ENCODE results near the gene MRPS25. TPM values are rescaled to one million over a fixed set of nuclear protein-coding genes. Genes with fewer than 3 reads are reported as not detected.

MRPS25 gene
- total RNA-seq, 1 donor from 2014 or later, result 141 TPM

DNA sequence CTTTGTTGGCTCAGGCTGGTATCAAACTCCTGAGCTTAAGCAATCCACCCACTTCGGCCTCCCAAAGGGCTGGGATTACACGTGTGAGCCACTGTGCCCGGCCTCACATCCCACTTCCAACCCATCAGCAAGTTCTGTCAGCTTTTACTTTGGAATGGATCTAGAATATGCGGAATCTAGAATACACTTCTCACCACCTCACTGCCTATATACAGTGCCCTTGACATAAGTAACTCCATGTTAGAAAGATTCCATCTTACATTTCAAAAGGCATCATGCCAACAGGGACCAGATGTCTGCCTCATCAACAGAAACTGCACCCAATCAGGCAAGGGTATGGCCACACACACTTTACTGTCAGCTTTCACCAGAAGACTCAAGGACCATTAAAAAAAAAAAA is 43.8 kb upstream of the MRPS25 start:
- TF ChIP-seq, protein P1, sequence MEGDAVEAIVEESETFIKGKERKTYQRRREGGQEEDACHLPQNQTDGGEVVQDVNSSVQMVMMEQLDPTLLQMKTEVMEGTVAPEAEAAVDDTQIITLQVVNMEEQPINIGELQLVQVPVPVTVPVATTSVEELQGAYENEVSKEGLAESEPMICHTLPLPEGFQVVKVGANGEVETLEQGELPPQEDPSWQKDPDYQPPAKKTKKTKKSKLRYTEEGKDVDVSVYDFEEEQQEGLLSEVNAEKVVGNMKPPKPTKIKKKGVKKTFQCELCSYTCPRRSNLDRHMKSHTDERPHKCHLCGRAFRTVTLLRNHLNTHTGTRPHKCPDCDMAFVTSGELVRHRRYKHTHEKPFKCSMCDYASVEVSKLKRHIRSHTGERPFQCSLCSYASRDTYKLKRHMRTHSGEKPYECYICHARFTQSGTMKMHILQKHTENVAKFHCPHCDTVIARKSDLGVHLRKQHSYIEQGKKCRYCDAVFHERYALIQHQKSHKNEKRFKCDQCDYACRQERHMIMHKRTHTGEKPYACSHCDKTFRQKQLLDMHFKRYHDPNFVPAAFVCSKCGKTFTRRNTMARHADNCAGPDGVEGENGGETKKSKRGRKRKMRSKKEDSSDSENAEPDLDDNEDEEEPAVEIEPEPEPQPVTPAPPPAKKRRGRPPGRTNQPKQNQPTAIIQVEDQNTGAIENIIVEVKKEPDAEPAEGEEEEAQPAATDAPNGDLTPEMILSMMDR (IDR thresholded peaks at IDR 0.05; ENCODE audit: partially characterized antibody, unreplicated experiment), result no peak
- Mint-ChIP-seq H3K27ac (ENCODE audit: unreplicated experiment) (no peak overlapping the region), H3K27me3 (ENCODE audit: unreplicated experiment) (peaks cover 3% of the 10 kb centered on the region), H3K9me3 (ENCODE audit: unreplicated experiment) (peaks cover 2% of the 10 kb centered on the region), H3K4me3 (ENCODE audit: unreplicated experiment) (no peak overlapping the region), H3K36me3 (ENCODE audit: unreplicated experiment) (no peaks in the 10 kb centered on the region), H3K4me1 (ENCODE audit: low read depth, unreplicated experiment) (peaks cover 12% of the 10 kb centered on the region)
- no peak for DNase-seq

DNA sequence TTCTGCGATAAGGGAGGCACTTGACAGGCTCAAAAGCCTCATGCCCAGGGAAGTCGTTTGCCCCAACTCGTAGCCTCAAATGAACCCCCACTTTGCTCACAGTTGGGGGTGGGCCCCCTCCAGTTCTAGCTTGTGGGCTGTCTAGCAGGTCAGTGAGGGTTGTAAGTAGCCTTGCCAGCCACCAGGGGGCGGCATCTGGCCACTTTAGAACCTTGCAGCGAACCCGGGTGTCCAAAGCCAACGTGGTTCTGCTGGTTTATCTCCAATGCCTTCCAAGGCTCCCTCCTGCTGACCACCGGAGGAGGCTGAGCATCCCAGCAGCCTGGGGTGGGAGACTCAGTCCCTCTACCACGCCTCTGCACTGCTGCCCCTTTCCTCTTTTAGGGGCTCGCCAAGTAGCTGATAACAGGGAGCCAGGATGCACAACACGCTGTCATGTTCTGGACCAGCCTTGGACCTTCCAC is 43.0 kb upstream of the MRPS25 start:
- Mint-ChIP-seq H3K27me3 (ENCODE audit: unreplicated experiment) (peaks cover 3% of the 10 kb centered on the region), H3K9me3 (ENCODE audit: unreplicated experiment) (peaks cover 2% of the 10 kb centered on the region), H3K36me3 (ENCODE audit: unreplicated experiment) (no peaks in the 10 kb centered on the region), H3K4me1 (ENCODE audit: low read depth, unreplicated experiment) (peaks cover 8% of the 10 kb centered on the region), H3K4me3 (ENCODE audit: unreplicated experiment) (no peak overlapping the region), H3K27ac (ENCODE audit: unreplicated experiment) (no peak overlapping the region)
- DNase-seq, result peak; percentile 81
- TF ChIP-seq, protein P1 (IDR thresholded peaks at IDR 0.05; ENCODE audit: partially characterized antibody, unreplicated experiment), result peak; percentile 96

DNA sequence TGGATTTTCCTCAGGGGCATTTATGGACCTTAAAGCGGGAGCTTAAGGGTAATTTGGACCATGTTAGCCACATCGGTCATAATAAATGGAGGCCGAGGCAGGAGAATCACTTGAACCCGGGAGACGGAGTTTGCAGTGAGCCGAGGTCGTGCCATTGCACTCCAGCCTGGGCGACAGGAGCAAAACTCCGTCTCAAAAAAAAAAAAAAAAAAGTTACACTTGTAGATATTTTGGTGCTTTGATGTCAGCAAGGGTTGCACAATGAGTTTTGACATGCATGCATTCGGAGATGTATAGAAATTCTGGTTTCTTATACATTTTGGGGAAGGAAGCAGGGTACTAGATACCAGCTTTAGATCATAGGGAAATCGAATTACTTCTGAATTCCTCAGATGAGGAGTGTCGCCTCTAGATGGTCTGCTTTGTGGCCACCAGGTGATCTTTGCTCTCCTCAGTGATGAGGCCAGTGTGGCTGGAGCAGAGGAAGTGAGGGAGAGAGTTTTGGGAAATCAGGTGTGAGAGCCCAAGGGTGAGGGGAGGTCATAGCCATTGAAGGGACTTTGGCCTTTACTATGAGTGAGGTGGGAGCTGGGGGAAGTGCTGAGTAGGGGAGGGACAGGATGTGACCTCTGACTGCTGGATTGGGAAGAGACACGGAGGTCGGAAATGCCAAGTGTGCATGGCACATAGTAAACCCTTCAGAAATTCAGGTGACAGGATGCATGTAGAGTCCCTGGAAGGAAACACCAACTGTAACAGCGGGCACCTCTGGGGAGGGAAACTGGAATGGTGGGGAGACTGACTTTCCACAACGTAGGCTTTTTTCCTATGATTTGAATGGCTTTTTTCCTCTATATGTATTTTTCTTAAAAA is 42.2 kb upstream of the MRPS25 start:
- no peak for DNase-seq
- TF ChIP-seq, protein P1 (IDR thresholded peaks at IDR 0.05; ENCODE audit: partially characterized antibody, unreplicated experiment), result no peak
- Mint-ChIP-seq H3K36me3 (ENCODE audit: unreplicated experiment) (no peaks in the 10 kb centered on the region), H3K27me3 (ENCODE audit: unreplicated experiment) (peaks cover 3% of the 10 kb centered on the region), H3K9me3 (ENCODE audit: unreplicated experiment) (peaks cover 2% of the 10 kb centered on the region), H3K27ac (ENCODE audit: unreplicated experiment) (no peak overlapping the region), H3K4me3 (ENCODE audit: unreplicated experiment) (no peak overlapping the region), H3K4me1 (ENCODE audit: low read depth, unreplicated experiment) (peaks cover 8% of the 10 kb centered on the region)

DNA sequence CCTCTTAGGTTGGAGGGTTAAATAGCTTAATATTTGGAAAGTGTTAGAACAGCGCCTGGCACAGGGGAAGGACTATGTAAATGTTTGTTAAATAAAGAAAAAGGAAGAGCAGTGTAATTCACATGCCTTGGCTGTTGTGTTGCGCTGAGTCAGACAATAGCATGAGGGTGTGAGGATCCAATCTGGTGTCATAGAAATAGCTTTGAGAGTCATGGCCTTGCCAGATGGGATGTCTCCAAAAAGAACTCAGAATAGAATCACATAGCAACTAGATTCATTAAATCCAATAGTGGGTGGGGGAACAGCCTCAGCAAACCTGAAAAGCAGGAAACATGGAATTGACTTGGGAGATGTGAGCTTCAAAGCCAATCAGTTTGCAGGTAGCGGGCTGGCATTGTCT is 37.7 kb upstream of the MRPS25 start:
- peaks cover 5% of the 10 kb centered on the region for H3K27me3 Mint-ChIP-seq (ENCODE audit: unreplicated experiment)
- peaks cover 6% of the 10 kb centered on the region for H3K4me1 Mint-ChIP-seq (ENCODE audit: low read depth, unreplicated experiment)
- no peak overlapping the region for H3K4me3 Mint-ChIP-seq (ENCODE audit: unreplicated experiment)
- H3K36me3 Mint-ChIP-seq (ENCODE audit: unreplicated experiment), result no peaks in the 10 kb centered on the region
- TF ChIP-seq, protein P1 (IDR thresholded peaks at IDR 0.05; ENCODE audit: partially characterized antibody, unreplicated experiment), result no peak
- no peak for DNase-seq
- no peak overlapping the region for H3K27ac Mint-ChIP-seq (ENCODE audit: unreplicated experiment)
- H3K9me3 Mint-ChIP-seq (ENCODE audit: unreplicated experiment), result no peaks in the 10 kb centered on the region

DNA sequence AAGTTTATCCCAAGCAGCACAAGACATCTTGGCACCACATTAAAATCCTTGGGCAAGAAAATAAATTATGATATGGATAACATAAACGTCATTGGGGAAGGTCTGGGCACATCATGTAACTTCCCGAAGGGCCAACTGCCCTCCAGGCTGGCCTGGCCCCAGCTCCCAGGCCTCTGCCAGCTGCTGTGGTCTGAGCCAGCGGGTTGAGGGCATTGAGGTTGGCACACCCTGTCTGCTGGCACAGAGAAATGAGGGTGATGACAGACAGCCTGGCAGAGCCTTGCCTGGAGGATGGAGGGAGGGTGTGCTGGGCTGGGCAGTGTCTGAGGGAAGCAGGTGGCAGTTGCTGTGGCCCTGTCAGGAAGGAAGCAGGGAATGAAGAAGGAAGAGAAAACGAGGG is 37.1 kb upstream of the MRPS25 start:
- Mint-ChIP-seq H3K9me3 (ENCODE audit: unreplicated experiment) (no peaks in the 10 kb centered on the region), H3K4me3 (ENCODE audit: unreplicated experiment) (no peak overlapping the region), H3K27ac (ENCODE audit: unreplicated experiment) (no peak overlapping the region), H3K27me3 (ENCODE audit: unreplicated experiment) (peaks cover 3% of the 10 kb centered on the region), H3K4me1 (ENCODE audit: low read depth, unreplicated experiment) (peaks cover 8% of the 10 kb centered on the region), H3K36me3 (ENCODE audit: unreplicated experiment) (no peaks in the 10 kb centered on the region)
- DNase-seq, result no peak
- TF ChIP-seq, protein P1 (IDR thresholded peaks at IDR 0.05; ENCODE audit: partially characterized antibody, unreplicated experiment), result no peak

Data from glutamatergic neuron (in vitro differentiated cells).